Neural progenitor cell (in vitro differentiated cells): ENCODE results near the gene USF2. TPM values are rescaled to one million over a fixed set of nuclear protein-coding genes. Genes with fewer than 3 reads are reported as not detected.
"Not testable (repeated sequence)": the region's sequence is repeated elsewhere in the genome, so short reads cannot be mapped to it uniquely, and the experiment has no call there.

Experiments used
- DNase-seq: peaks from one replicate; pipeline ENCODE4 v3.0.0-alpha.2; 2016; ENCODE audit warnings: low spot score
- H2AFZ ChIP-seq: fragments of 200-600 bp; sonication (generic); replicated peaks from 2 replicates; pipeline ENCODE4 v1.6.1; 2016; ENCODE audit warnings: antibody characterized with exemption
- H3F3A ChIP-seq: fragments of 200-600 bp; sonication (generic); 2 replicates; pipeline ENCODE4 v1.6.1; 2016; ENCODE audit warnings: antibody characterized with exemption, low read depth
- H3K27ac ChIP-seq: fragments of 200-600 bp; sonication (generic); 2 replicates; pipeline ENCODE4 v1.5.1; 2016; ENCODE audit warnings: mild to moderate bottlenecking
- H3K27me3 ChIP-seq: fragments of 200-600 bp; sonication (generic); 2 replicates; pipeline ENCODE4 v1.6.1; 2016; ENCODE audit warnings: mild to moderate bottlenecking, moderate library complexity
- H3K36me3 ChIP-seq: fragments of 200-600 bp; sonication (generic); 2 replicates; pipeline ENCODE4 v1.5.1; 2016
- H3K4me1 ChIP-seq: fragments of 200-600 bp; sonication (generic); 2 replicates; pipeline ENCODE4 v1.6.1; 2016; ENCODE audit warnings: mixed run types
- H3K4me2 ChIP-seq: fragments of 200-600 bp; sonication (generic); 2 replicates; pipeline ENCODE4 v1.6.1; 2016
- H3K4me3 ChIP-seq: fragments of 200-600 bp; sonication (generic); 2 replicates; pipeline ENCODE4 v1.5.1; 2016
- H3K79me2 ChIP-seq: fragments of 200-600 bp; sonication (generic); 2 replicates; pipeline ENCODE4 v1.6.1; 2016; ENCODE audit warnings: low read depth
- H3K9ac ChIP-seq: fragments of 200-600 bp; sonication (generic); 2 replicates; pipeline ENCODE4 v1.6.1; 2016
- H3K9me3 ChIP-seq: fragments of 200-600 bp; sonication (generic); 2 replicates; pipeline ENCODE4 v1.5.1; 2016; ENCODE audit warnings: low read depth
- H4K20me1 ChIP-seq: fragments of 200-600 bp; sonication (generic); 2 replicates; pipeline ENCODE4 v1.6.1; 2016; ENCODE audit warnings: low read depth
- H3K27ac Mint-ChIP-seq: 3 replicates; pipeline ENCODE4 v1.8.0; 2021; ENCODE audit warnings: mixed read lengths
- H3K27me3 Mint-ChIP-seq: 2 replicates; pipeline ENCODE4 v1.8.0; 2022; ENCODE audit warnings: low read depth, mild to moderate bottlenecking, inconsistent platforms, moderate library complexity, mixed read lengths; ENCODE audit not compliant: insufficient read depth
- H3K36me3 Mint-ChIP-seq: 3 replicates; pipeline ENCODE4 v1.8.0; 2021; ENCODE audit warnings: mixed read lengths
- H3K4me1 Mint-ChIP-seq: 3 replicates; pipeline ENCODE4 v1.8.0; 2021; ENCODE audit warnings: mixed read lengths
- H3K4me3 Mint-ChIP-seq: 3 replicates; pipeline ENCODE4 v1.8.0; 2021; ENCODE audit warnings: mild to moderate bottlenecking, moderate library complexity, mixed read lengths
- H3K9me3 Mint-ChIP-seq: 3 replicates; pipeline ENCODE4 v1.8.0; 2020; ENCODE audit warnings: mixed read lengths
- CTCF ChIP-seq: fragments of 200-600 bp; sonication (generic); IDR thresholded peaks from 2 replicates; pipeline ENCODE4 v1.5.1; 2017; ENCODE audit warnings: antibody characterized with exemption, mild to moderate bottlenecking
- EZH2 ChIP-seq: fragments of 200-600 bp; sonication (generic); IDR thresholded peaks from 2 replicates; pipeline ENCODE4 v1.6.1; 2017; ENCODE audit warnings: antibody characterized with exemption, mild to moderate bottlenecking, moderate library complexity
- EZH2phosphoT487 ChIP-seq: fragments of 200-600 bp; sonication (generic); IDR thresholded peaks from 2 replicates; pipeline ENCODE4 v1.6.1; 2017; ENCODE audit warnings: antibody characterized with exemption
- total RNA-seq: library from RNA; depleted of rRNA; stranded (reverse); fragments of >200 nt; gene quantifications from 2 replicates; pipeline ENCODE4 v1.2.3, GENCODE V29; 2015; ENCODE audit warnings: low replicate concordance

Gene USF2
- total RNA-seq, 1 donor from 2014 or later = 46.8 TPM

DNA sequence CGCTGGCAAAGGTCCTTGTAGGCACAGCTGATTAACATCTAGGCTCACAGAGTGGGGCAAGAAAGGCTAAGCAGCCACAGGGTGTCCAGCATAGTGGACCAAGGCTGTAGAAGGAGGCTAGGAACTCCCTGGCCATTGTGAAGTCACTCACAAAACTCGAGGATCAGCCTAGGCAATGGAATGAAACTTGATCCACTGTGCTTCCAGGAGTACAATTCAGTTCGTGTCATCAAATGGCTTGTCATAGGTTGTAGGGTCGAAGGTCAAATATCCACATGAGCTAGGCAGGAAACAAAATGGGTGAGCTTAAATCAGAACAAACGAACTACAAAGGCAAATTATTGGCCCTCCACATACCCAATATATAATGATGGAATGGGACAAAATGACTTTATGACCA lies 35.9 kb upstream of the USF2 start:
- Mint-ChIP-seq H3K4me1 (no peaks in the 10 kb centered on the region), H3K36me3 (no peaks in the 10 kb centered on the region), H3K27me3 (peaks cover 3% of the 10 kb centered on the region), H3K4me3 (no peak overlapping the region), H3K27ac (no peak overlapping the region), H3K9me3 (peaks cover 5% of the 10 kb centered on the region)
- DNase-seq = no peak
- no peak for TF ChIP-seq EZH2
- no peak for TF ChIP-seq CTCF
- TF ChIP-seq EZH2phosphoT487 = no peak
- no peak overlapping the region for H3K9ac ChIP-seq
- H3K4me1 ChIP-seq = no peaks in the 10 kb centered on the region
- no peaks in the 10 kb centered on the region for H3K79me2 ChIP-seq
- no peak overlapping the region for H3K4me3 ChIP-seq
- H3K27ac ChIP-seq = no peak overlapping the region
- no peaks in the 10 kb centered on the region for H3F3A ChIP-seq
- H2AFZ ChIP-seq = no peak overlapping the region
- H3K36me3 ChIP-seq = no peaks in the 10 kb centered on the region
- H3K27me3 ChIP-seq = no peaks in the 10 kb centered on the region
- H3K4me2 ChIP-seq = no peak overlapping the region
- no peaks in the 10 kb centered on the region for H4K20me1 ChIP-seq
- no peaks in the 10 kb centered on the region for H3K9me3 ChIP-seq

DNA sequence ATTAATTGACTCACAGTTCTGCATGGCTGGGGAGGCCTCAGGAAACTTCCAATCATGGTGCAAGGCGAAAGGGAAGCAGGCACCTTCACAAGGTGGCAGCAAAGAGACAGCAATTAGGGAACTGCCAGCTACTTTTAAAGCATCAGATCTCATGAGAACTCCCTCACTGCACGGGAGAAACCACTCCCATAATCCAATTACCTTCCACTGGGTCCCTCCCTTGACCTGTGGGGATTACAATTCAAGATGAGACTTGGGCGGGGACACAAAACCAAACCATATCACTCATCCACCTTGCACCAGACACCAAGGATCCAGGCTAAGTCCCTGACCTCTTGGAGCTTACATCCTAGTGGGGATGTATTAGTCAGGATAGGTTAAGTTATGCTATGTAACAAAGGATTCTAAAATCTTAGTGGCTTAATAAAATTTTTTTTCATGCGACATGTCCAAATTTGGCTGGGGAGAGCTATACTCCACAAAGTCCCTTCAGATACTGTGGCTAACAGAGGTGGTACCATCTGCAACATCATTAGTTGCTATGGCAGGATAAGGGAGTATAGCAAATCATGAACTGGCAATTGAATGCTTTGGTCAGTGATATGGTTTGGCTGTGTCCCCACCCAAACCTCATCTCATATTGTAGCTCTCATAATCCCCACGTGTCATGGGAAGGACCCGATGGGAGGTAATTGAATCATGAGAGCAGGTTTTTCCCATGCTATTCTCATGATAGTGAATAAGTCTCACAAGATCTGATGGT lies 31.9 kb upstream of the USF2 start:
- Histone ChIP-seq H3K36me3 (no peaks in the 10 kb centered on the region), H3K4me1 (no peaks in the 10 kb centered on the region), H3K27ac (no peak overlapping the region), H3K4me2 (no peak overlapping the region), H3K4me3 (no peak overlapping the region), H3K79me2 (no peaks in the 10 kb centered on the region), H3K9me3 (peaks cover 8% of the 10 kb centered on the region), H3K27me3 (no peaks in the 10 kb centered on the region), H3K9ac (no peak overlapping the region), H4K20me1 (no peaks in the 10 kb centered on the region), H2AFZ (no peak overlapping the region), H3F3A (no peaks in the 10 kb centered on the region)
- peaks cover 15% of the 10 kb centered on the region for H3K9me3 Mint-ChIP-seq
- no peak overlapping the region for H3K4me3 Mint-ChIP-seq
- TF ChIP-seq EZH2phosphoT487 (no peak), CTCF (no peak), EZH2 (no peak)
- H3K4me1 Mint-ChIP-seq = no peaks in the 10 kb centered on the region
- no peaks in the 10 kb centered on the region for H3K36me3 Mint-ChIP-seq
- DNase-seq = no peak
- peaks cover 4% of the 10 kb centered on the region for H3K27me3 Mint-ChIP-seq
- no peak overlapping the region for H3K27ac Mint-ChIP-seq

GRCh38 chr19:35239597-35239996 lies 29.2 kb upstream of the USF2 start:
- H3K9ac ChIP-seq, H3K27me3 Mint-ChIP-seq, H3K4me2 ChIP-seq, H2AFZ ChIP-seq, H3K27ac Mint-ChIP-seq, H3F3A ChIP-seq, H3K27me3 ChIP-seq, H3K27ac ChIP-seq, H3K4me1 Mint-ChIP-seq, H3K36me3 ChIP-seq, DNase-seq, H3K79me2 ChIP-seq, H3K36me3 Mint-ChIP-seq, H3K4me3 ChIP-seq, H3K4me1 ChIP-seq, H3K4me3 Mint-ChIP-seq, H4K20me1 ChIP-seq: not testable (repeated sequence)
- H3K9me3 Mint-ChIP-seq = peaks cover 18% of the 10 kb centered on the region
- peaks cover 11% of the 10 kb centered on the region for H3K9me3 ChIP-seq

GRCh38 chr19:35240327-35240726 lies 28.4 kb upstream of the USF2 start:
- peaks cover 4% of the 10 kb centered on the region for H3K27me3 Mint-ChIP-seq
- Histone ChIP-seq H3K27ac (no peak overlapping the region), H3K4me1 (no peaks in the 10 kb centered on the region), H4K20me1 (no peaks in the 10 kb centered on the region), H3K27me3 (no peaks in the 10 kb centered on the region), H3K4me2 (no peak overlapping the region), H2AFZ (no peak overlapping the region), H3F3A (no peaks in the 10 kb centered on the region), H3K36me3 (no peaks in the 10 kb centered on the region), H3K79me2 (no peaks in the 10 kb centered on the region), H3K9me3 (peaks cover 11% of the 10 kb centered on the region), H3K9ac (no peak overlapping the region), H3K4me3 (no peak overlapping the region)
- no peak overlapping the region for H3K27ac Mint-ChIP-seq
- peaks cover 19% of the 10 kb centered on the region for H3K9me3 Mint-ChIP-seq
- no peak overlapping the region for H3K4me3 Mint-ChIP-seq
- DNase-seq = no peak
- H3K36me3 Mint-ChIP-seq = no peaks in the 10 kb centered on the region
- TF ChIP-seq EZH2 = no peak
- no peak for TF ChIP-seq CTCF
- TF ChIP-seq EZH2phosphoT487 = no peak
- H3K4me1 Mint-ChIP-seq = no peaks in the 10 kb centered on the region
